NCI-H526 (cell line): ENCODE measurements around the gene RARA.
"Not testable (repeated sequence)": the region's sequence is repeated elsewhere in the genome, so short reads cannot be mapped to it uniquely, and the experiment has no call there.

Experiments
- DNase-seq, 2 experiments: peaks; one replicate each; lab custom pipeline; 2025; lab: John Stamatoyannopoulos, UW

RARA gene

DNA sequence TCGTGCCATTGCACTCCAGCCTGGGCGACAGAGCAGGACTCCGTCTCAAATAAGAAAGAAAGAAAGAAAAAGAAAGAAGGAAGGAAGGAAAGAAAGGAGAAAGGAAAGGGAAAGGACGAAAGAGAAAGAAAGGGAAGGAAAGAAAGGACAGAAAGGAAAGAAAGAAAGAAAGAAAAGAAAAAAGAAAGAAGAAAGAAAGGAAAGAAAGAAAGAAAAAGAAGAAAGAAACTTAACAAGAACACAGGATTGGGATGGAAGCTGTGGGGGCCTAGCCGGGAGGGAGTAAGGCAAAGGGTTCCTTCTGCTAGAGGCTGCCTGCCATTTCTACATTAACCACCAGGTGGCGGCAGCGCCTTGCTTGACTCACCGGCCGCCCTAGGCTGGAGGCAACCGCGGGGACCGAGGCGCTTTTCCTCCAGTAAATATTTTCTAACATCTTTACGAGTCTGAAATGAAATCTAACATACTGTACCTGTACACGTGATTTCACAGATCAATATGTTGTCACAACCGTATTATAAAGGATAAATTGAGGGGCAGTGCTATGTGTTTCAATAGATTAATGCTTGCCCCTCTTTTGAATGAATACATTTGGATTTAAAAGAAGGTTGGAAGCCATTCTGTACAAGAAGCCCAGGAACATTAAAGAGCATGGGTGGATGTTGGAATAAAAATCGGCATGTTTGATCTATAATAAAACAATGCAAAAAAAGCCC is 49.5 kb downstream of the RARA start:
- peak; percentile 32 to 91 for DNase-seq

DNA sequence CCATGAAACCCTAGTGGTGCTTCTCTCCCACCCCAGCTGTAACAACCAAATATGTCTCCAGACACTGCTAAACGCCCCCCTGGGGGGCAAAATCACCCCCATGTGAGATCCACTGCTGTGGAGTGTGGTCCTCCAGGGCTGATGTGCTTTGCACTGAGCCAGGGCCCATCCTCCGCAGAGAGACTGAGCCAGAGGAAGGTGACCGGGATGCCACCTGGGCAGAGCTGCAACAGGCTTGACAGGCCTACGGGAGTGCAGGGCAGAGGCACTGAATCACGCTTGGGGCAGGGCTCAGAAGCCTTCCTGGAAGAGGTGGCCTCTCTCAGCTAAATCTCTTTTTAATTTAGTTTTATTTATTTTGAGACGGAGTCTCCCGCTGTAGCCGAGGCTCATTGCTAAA is 51.1 kb downstream of the RARA start:
- no peak for DNase-seq

DNA sequence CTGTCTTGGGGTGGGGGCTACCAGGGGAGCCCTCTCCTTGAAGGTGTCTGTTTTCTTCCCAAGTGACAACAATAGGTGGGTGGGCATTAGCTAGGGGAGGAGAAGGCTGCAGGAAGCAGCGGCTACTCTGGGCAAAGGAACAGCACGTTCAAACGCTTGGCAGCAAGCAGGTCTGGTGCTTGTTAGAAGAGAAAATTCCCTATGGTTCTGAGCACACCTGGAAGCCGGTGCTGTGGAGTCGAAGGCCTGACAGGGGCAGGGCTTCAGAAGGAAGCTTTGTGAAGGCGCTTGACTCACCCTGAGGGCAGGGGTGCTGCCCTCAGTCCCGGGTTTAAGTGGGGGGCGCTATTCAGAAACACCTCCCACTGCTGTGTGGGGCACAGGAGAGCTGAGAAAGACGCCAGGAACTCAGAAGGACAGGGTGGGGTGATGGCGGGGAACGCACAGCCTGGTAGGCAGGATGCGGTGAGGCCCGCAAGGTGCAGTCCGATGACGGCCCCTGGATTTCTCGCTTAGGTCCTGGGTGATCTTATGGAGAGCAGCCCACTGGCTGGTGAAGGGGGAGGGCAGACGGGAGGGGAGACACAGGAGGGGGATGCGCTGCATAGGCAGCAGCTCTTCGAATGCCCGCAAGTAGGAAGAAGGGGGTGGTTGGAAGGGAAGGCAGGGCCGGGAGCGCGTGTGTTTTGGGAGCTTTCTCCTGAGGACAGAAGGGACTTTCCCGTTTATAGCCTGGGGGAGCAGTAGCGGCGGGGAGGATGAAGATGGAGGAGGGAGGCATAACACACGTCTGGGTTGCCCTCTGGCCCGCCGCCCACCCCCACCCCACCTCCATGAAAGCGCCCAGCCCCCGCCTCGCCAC is 52.3 kb downstream of the RARA start:
- DNase-seq, result no peak

DNA sequence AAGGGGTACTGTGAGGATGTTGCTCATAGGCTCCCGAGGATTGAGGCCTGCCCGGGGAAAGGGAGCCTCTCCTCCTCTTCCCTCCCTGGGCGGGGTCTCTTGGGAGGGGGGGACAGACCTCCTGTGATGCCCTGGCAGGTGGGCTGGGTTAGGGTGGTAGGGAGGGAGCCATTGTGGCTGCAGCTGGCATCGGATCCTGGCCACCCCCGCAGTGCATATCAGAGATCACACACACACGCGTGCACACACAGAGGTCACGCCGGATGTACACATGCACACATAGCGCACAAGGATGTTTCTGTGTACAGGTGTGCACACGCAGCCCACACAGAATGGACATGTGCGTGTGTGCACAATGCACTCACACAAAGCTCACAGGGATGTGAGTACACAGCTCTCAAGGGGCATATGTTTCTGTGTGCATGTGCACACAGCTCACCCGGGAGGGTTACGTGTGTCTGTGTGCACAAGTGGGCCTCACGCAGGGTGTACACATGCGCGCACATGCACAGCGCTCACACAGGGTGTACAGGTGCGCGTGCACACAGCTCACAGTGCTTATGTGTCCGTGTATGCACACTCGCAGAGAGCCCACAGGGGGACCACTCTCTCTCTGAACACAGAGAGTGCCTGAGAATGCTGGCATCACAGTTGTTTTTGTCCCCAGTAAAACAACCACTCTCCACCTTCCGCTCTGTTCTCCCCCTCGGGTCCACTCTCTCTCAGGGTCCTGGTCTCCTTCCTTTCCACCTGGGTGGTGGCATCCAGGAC is 53.1 kb downstream of the RARA start:
- DNase-seq, result peak in 1 of 2 experiments; percentile 63

DNA sequence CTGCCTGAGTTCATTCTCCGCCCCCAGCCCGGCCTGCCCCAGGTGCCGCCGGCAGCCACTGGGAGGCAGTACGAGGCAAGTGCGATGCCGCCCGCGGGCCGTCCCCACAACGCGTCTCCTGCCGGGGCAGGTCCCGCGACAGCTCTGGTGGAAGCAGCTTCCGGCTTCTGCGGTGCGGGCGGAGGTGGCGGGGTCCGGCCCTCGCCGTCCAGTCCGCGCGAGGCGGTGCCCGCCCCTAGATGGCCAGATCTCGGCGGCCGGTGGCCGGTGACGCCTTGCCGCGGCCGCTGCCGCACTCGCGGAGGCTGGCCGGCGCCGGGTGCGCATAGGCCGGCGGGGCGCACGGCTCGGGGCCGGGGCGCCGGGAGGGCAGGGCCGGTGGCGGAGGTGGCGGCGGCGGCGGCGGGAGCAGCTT is 53.7 kb downstream of the RARA start:
- DNase-seq, result peak; percentile 48 to 91

DNA sequence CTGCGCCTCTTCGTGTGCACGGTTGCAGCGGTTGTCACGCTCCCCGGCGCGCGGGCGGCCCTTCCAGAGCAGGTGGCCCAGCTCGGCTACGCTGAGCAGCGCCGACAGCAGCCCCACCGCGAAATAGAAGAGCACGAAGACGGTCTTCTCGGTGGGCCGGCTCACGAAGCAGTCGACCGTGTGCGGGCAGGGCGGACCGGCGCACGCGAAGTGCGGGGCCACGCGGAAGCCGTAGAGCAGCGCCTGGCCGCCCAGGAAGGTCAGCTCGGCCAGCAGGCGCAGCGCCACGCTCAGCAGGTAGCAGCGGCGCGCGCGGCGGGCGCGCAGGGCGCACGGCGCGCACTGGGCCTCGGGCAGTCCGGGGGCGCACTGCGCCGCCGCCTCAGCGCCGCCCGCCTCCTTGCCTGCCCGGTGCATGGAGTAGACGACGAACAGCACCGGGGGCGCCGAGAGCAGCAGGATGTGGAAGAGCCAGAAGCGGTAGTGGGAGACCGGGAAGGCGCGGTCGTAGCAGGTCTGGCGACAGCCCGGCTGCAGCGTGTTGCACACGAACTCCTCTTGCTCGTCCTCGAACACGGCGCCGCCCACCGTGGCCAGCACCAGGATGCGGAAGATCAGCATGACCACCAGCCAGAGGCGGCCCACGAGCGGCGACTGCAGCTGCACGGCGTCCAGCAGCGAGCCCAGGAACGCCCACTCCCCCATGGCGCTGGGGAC is 54.3 kb downstream of the RARA start:
- peak in 1 of 2 experiments; percentile 64 for DNase-seq

DNA sequence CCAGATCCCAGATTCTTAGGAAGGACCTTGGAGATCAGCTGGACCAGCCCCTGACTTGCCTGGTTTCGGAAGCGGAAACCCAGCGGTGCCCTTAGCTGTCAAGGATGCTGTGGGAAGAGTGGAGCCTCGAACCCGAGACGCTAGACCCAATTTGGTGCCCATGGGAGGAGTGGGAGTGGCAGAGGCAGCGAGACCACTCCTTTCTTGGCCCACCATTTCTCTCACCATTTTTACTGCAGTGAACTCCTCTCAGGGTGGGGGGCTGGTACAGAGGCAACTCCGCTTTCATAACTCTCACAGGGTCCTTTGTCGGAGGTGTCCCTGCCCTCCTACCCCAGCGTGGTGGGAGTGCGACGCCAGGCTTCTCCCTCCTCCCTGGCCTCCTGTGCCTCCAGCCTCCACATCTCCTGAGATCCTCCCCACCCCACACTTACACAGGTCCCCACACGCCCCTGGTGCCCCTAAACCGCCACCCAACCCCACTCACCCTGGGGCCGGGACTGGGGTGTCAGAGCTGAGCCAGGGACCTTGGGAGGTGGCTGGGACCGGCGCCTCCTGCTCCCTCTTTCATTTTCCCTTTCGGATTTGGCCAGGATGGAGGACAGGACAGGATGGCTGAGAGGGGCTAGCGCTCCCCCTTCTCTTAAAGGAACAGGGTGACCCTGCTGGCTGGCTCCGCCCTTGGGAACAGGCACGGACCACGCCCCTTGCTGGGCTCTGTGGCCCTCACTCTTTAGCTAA is 55.3 kb downstream of the RARA start, which contains the start of gene GJD3:
Gene GJD3, minus strand, starts transcription at position 617 of the 741 bp plus-strand sequence. CDS start 922 bp downstream, outside the sequence.
- DNase-seq, result no peak

DNA sequence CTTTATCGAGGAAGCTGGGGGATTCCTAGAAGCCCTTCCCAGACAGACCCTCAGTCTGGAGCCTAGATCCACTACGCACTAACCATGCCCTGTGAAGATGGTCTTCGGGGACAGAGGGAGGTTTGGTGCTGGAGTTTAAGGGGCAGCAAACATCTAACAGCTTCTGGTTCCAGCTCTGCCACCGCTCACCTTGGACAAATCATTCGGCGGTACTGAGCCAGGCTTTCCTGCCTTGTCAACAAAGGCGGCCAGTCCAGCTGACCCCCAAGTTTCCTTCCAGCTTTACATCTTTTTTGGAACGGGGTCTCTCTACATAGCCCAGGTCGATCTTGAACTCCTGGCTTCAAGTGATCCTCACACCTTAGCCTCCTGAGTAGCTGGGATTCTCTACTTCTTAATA is 55.9 kb downstream of the RARA start:
- no peak for DNase-seq

DNA sequence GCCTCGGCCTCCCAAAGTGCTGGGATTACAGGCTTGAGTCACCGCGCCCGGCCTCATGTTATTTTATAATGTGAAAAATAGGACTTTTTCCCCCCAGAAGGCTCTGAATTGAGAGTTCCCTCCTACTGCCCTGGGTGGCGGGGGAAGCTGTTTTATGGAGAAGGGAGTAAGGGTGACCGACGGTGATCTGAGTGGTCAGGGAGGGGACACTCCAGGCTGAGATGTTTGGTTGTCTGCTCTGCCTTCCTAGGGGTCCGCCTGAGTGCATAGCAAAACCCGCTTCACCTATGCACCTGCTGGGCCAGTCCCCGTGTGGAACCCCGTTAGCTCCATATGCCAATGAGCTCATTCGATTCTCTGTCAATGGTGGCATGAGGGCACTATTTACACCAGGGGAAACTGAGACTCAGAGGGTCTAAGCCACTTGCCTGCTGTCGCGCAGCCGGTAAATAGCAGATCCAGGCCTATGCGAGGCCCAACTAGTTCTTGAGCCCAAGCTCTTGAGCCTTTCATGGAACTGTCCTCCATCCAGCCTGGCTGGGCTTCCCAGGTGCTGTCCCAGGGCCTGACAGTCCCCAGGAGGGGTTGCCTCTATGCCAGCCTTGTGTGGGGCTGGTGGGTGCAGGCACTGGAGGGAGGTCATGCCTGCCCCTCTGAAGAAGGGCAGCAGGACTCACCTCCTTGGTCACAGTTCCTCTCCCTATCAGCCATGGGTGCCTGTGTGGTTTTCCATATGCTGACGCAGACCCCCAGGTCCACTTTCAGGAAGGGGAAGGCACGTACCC is 57.3 kb downstream of the RARA start:
- DNase-seq, result no peak

DNA sequence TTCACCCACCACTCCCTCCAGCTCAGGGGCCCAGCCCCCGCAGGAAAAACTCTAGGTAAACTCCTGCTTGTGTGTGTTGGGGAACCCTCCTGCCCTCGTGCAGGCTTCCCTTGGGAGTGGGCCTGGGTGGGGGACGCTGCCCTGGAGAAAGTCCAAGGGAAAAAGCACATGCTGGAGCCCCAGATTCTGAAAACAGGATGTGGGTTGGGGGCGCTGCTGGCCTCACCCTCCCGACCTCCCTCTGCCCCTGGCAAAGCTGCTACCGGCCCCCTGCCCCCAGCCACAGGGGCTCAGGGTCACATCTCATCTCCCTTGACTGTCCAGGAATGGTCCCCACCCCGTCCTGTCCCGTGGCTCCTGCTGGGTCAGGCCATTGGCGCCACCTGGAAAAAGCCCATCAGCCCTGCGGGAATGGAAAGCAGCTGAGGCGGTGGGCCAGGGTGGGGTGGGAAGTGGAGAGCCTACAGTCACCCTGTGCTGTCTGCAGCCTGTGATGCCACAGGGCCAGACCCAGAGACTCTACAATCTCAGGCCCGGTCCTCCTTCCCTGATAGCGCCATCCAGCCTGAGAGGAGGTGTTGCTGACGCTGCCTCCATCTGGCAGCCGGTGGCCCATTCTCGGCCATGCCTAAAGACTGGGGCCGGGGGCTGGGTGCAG is 58.0 kb downstream of the RARA start:
- DNase-seq, result no peak

DNA sequence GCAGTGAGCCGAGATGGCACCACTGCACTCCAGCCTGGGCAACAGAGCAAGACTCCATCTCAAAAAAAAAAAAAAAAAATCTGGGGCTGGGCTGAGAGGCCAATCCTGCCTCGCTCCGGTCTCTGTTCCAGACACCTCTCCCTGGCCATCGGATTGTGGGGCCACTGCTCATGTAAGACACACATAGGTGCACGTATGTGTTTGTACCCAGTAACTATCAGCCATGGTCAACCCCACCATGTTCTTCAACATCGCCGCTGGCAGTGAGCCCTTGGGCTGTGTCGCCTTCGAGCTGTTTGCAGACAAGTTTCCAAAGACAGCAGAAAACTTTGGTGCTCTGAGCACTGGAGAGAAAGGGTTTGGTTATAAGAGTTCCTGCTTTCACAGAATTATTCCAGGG is 58.7 kb downstream of the RARA start:
- DNase-seq, result not testable (repeated sequence)

DNA sequence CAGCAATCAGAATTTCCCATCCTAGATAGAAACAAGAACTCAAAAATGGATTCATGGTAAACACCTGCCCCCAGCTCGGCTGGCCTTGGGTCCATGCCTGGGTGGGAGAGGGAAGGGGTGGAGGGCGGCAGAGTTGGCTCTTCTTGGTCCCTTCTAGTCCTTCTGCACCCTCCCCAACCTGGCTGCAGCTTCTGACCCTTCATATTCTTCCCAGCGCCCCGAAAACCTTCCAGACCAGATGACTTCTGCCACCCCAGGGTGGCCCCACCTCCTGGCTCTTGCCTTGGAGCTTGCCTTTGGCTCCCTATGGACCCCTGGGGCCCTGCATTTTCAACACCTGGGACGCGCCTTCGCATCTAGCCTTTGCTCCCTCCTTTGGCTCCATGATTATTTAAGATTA is 60.9 kb downstream of the RARA start:
- DNase-seq, result no peak

DNA sequence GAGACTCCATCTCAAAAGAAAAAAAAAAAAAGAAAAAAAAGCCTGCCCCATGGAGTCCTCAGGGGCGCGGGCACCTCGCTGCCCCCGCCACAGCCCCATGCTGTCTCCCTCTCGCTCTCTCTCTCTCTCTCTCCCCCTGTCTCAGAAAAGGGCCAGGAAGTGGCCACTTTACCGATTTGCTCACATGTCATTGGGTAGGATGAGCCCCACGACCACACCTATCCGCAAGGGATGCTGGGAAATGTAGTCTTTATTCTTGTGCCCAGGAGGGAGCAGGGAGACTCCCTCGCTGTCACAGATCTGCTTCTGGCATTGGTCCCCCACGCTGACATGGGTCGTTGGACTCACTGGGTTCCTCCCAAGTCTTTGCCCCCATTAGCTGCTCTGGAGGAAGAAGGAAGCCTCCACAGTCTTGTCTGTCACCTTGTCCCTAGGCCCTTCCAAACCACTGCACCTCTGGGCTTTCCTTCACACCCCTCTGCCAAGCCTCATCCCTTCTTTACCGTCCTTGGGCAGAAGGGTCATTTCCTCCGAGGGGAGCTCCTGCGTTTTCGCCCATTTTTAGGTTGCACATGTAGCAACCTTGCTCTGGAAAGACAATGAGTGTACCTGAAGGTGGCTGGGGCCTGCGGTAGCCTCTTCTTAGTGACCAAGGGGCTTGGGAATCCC is 62.4 kb downstream of the RARA start:
- peak; percentile 39 to 54 for DNase-seq

DNA sequence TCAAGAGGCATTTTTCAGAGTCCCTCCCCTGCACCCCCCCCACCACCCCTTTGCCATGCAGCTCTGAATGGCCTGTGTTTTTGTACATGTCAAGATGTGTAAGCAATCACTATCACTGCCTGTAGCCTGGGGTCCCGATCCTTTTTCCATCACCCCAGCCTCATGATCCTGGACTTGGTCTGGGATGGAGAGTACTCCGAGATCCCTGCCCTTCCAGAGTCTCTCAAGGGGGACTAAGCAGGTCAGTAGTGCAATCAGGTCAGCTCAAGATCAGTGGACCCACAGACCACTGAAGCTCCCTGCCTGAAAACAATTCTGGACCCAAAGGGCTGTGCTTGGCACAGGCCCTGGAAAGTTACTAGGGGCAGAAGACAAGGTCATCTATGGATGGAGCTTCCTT is 63.1 kb downstream of the RARA start:
- no peak for DNase-seq

DNA sequence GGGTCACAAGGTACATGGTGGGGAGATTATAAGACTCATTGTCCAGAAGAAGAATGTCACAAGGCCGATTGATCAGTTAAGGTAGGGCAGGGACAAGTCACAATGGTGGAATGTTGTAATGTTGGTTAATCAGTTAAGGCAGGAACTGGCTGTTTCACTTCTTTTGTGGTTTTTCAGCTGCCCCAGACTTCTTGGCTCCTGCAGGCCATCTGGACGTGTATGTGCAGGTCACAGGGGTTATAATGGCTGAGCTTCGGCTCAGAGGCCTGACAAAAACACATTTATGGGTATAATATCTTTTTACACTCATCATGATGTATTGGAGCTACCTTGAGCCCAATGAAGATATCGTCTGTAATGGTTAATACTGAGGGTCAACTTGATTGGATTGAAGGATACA is 63.7 kb downstream of the RARA start:
- not testable (repeated sequence) for DNase-seq

DNA sequence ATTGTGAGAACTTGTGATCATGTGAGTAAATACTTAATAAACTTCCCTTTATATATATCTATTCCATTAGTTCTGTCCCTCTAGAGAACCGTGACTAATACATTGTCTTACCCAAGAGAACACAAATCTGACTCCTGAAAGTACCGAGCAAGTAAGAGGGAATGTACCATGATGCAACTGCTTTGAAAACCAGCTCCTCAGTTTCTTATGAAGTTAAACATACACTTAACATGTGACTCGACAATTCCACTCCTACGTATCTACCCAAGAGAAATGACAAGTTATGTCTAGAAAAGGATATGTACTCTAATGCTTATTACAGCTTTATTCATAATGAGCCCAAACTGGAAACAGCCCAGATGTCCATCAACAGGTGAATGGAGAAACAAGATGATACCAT is 64.3 kb downstream of the RARA start:
- DNase-seq, result no peak

DNA sequence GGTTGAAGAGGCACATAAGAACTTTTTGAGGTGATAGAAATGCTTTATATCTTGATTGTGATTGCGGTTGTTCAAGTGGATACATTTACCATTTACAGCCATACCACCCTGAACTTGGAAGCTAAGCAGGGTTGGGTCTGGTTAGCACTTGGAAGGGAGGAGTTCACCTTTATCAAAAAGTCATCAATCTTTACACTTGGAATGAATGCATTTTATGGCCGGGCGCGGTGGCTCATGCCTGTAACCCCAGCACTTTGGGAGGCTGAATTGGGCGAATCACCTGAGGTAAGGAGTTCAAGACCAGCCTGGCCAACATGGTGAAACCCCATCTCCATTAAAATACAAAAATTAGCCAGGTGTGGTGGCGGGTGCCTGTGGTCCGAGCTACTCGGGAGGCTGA is 65.0 kb downstream of the RARA start:
- no peak for DNase-seq

DNA sequence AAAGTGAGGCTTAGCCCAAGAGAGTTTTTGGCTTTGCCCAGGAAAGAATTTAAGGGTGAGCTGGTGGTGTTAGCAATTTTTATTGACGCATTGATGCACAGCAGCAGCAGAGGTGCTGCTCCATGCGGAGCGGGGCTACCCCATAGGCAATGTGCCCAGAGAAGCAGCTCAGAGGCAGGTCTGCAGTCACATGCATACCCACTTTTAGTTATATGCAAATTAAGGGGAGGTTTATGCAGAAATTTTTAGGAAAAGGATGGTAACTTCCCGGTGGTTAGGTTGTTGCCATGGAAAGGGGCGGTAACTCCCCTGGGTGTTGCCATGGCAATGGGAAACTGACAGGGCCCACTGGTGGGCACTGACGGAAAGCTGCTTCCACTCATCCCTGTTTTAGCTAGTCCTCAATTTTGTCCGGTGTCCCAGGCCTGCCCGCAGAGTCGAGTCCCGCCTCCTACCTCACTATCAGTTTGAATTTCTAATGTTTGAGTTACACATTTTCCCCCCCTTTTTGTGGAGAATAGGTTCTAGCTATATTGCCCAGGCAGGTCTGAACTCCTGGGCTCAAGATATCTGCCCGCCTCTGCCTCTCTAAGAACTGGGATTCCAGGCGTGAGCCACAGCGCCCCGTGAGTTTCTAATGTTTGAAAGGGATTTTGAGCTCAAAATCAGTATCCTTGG is 66.0 kb downstream of the RARA start:
- no peak for DNase-seq

DNA sequence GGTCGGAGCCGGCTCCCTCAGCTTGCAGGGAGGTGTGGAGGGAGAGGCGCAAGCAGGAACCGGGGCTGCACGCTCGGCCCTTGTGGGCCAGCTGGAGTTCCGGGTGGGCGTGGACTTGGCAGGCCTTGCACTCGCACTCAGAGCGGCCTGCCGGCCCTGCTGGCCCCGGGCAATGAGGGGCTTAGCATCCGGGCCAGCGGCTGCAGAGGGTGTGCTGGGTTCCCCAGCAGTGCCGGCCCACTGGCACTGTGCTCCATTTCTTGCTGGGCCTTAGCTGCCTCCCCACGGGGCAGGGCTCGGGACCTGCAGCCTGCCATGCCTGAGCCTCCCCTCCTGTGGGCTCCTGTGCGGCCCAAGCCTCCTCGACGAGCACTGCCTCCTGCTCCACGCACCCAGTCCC is 66.8 kb downstream of the RARA start:
- not testable (repeated sequence) for DNase-seq
